Ecto neural progenitor cell (in vitro differentiated cells): Measurements from ENCODE around the gene SLC25A47.
"Not testable (repeated sequence)": the region's sequence is repeated elsewhere in the genome, so short reads cannot be mapped to it uniquely, and the experiment has no call there.

ENCODE experiments used
- DNase-seq: peaks from one replicate; pipeline ENCODE4 v3.0.0-alpha.2; 2018; ENCODE audit warnings: low spot score

The SLC25A47 gene

GRCh38 chr14:100323121-100323941 is at the start of gene SLC25A47:
TSS of gene SLC25A47 (plus strand) at chr14:100323339. CDS start at chr14:100323415, 76 bp downstream.
- no peak for DNase-seq

GRCh38 chr14:100274250-100274649 is 48.9 kb upstream of the SLC25A47 start:
- no peak for DNase-seq

GRCh38 chr14:100275214-100275613 is 47.9 kb upstream of the SLC25A47 start:
- no peak for DNase-seq

- DNase-seq = no peak
Measured at GRCh38 chr14:100278702-100279101, 44.4 kb upstream of the SLC25A47 start.

GRCh38 chr14:100279133-100279532 is 44.0 kb upstream of the SLC25A47 start:
- DNase-seq = no peak

GRCh38 chr14:100279563-100279962 is 43.6 kb upstream of the SLC25A47 start:
- no peak for DNase-seq

- DNase-seq = no peak
Measured at GRCh38 chr14:100281286-100282082, 41.7 kb upstream of the SLC25A47 start.

GRCh38 chr14:100282083-100282350 is 41.1 kb upstream of the SLC25A47 start:
- no peak for DNase-seq

- DNase-seq = no peak
Measured at GRCh38 chr14:100282766-100283419, 40.2 kb upstream of the SLC25A47 start.

GRCh38 chr14:100283436-100283835 is 39.7 kb upstream of the SLC25A47 start:
- DNase-seq = not testable (repeated sequence)

- no peak for DNase-seq
Measured at GRCh38 chr14:100283984-100284881, 38.9 kb upstream of the SLC25A47 start.

- peak; percentile 89 for DNase-seq
Measured at GRCh38 chr14:100285021-100285912, 37.9 kb upstream of the SLC25A47 start.

- no peak for DNase-seq
Measured at GRCh38 chr14:100285913-100286400, 37.2 kb upstream of the SLC25A47 start.

- no peak for DNase-seq
Measured at GRCh38 chr14:100286484-100287191, 36.5 kb upstream of the SLC25A47 start.

- no peak for DNase-seq
Measured at GRCh38 chr14:100287202-100287997, 35.7 kb upstream of the SLC25A47 start.

GRCh38 chr14:100287998-100288295 is 35.2 kb upstream of the SLC25A47 start:
- not testable (repeated sequence) for DNase-seq

- no peak for DNase-seq
Measured at GRCh38 chr14:100288382-100289185, 34.6 kb upstream of the SLC25A47 start.

- no peak for DNase-seq
Measured at GRCh38 chr14:100289916-100290606, 33.1 kb upstream of the SLC25A47 start.
